Measurements from ENCODE around the gene ADGRA3. TPM values are rescaled to one million over a fixed set of nuclear protein-coding genes. Genes with fewer than 3 reads are reported as not detected.

Gene ADGRA3
- total RNA-seq, 1 donor from 2014 or later: 76.0 TPM

DNA sequence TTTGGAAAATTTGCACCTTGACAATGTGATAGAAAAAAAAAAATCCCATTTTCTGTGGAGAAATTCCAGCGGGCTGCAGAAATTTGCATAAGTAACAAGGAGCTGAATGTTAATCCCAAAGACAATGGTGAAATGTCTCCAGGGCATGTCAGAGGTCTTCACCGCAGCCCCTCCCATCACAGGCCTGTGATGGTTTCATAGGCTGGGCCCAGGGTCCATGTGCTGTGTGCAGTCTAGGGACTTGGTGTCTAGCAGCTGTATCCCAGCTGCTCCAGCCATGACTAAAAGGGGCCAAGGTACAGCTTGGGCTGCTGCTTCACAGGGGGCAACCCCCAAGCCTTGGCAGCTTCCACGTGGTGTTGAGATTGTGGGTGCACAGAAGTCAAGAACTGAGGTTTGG is 85.2 kb downstream of the ADGRA3 start:
- no peak overlapping the region for H3K4me3 Mint-ChIP-seq
- no peak for DNase-seq (ENCODE audit: low read depth, low spot score)
- H3K27me3 Mint-ChIP-seq (ENCODE audit: low read depth): no peaks in the 10 kb centered on the region
- peaks cover 24% of the 10 kb centered on the region for H3K36me3 Mint-ChIP-seq (ENCODE audit: low read depth)
- H3K9me3 Mint-ChIP-seq: peaks cover 3% of the 10 kb centered on the region
- TF ChIP-seq, protein P1, sequence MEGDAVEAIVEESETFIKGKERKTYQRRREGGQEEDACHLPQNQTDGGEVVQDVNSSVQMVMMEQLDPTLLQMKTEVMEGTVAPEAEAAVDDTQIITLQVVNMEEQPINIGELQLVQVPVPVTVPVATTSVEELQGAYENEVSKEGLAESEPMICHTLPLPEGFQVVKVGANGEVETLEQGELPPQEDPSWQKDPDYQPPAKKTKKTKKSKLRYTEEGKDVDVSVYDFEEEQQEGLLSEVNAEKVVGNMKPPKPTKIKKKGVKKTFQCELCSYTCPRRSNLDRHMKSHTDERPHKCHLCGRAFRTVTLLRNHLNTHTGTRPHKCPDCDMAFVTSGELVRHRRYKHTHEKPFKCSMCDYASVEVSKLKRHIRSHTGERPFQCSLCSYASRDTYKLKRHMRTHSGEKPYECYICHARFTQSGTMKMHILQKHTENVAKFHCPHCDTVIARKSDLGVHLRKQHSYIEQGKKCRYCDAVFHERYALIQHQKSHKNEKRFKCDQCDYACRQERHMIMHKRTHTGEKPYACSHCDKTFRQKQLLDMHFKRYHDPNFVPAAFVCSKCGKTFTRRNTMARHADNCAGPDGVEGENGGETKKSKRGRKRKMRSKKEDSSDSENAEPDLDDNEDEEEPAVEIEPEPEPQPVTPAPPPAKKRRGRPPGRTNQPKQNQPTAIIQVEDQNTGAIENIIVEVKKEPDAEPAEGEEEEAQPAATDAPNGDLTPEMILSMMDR (conservative IDR thresholded peaks at IDR 0.05): no peak
- H3K27ac Mint-ChIP-seq (ENCODE audit: unreplicated experiment): no peak overlapping the region
- peaks cover 2% of the 10 kb centered on the region for H3K4me1 Mint-ChIP-seq

GRCh38 chr4:22428441-22428840 is 87.4 kb downstream of the ADGRA3 start:
- Mint-ChIP-seq H3K27me3 (ENCODE audit: low read depth) (no peaks in the 10 kb centered on the region), H3K36me3 (ENCODE audit: low read depth) (peaks cover 22% of the 10 kb centered on the region), H3K4me1 (no peaks in the 10 kb centered on the region), H3K27ac (ENCODE audit: unreplicated experiment) (no peak overlapping the region), H3K4me3 (no peak overlapping the region), H3K9me3 (peaks cover 3% of the 10 kb centered on the region)
- TF ChIP-seq, protein P1 (conservative IDR thresholded peaks at IDR 0.05): no peak
- no peak for DNase-seq (ENCODE audit: low read depth, low spot score)

- Mint-ChIP-seq H3K27me3 (ENCODE audit: low read depth) (no peaks in the 10 kb centered on the region), H3K9me3 (peaks cover 3% of the 10 kb centered on the region), H3K36me3 (ENCODE audit: low read depth) (peaks cover 22% of the 10 kb centered on the region), H3K4me3 (no peak overlapping the region), H3K4me1 (no peaks in the 10 kb centered on the region), H3K27ac (ENCODE audit: unreplicated experiment) (no peak overlapping the region)
- TF ChIP-seq, protein P1 (conservative IDR thresholded peaks at IDR 0.05): no peak
- no peak for DNase-seq (ENCODE audit: low read depth, low spot score)
Measured at GRCh38 chr4:22427675-22428074, 88.2 kb downstream of the ADGRA3 start.

DNA sequence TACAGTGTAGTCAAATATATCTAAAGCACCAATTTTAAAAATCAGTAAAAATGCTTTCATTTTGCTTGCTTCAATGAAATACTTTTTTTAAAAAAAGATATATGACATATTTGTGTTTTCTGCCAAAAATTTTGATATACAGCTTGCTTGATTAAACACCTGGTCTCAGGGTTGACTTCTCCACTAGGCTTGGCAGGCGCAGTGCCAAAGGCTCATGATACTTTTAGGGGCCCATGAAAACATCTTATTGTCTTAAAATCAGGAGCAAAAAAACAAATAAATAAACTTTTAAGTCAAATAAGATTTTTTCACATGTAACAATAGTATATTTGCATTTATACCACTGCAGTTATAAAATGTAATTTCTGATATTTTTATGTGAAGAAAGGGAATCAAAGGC is 95.6 kb downstream of the ADGRA3 start:
- peaks cover 22% of the 10 kb centered on the region for H3K36me3 Mint-ChIP-seq (ENCODE audit: low read depth)
- no peaks in the 10 kb centered on the region for H3K27me3 Mint-ChIP-seq (ENCODE audit: low read depth)
- TF ChIP-seq, protein P1 (conservative IDR thresholded peaks at IDR 0.05): no peak
- H3K4me1 Mint-ChIP-seq: no peaks in the 10 kb centered on the region
- DNase-seq (ENCODE audit: low read depth, low spot score): no peak
- no peak overlapping the region for H3K27ac Mint-ChIP-seq (ENCODE audit: unreplicated experiment)
- H3K4me3 Mint-ChIP-seq: no peak overlapping the region
- no peaks in the 10 kb centered on the region for H3K9me3 Mint-ChIP-seq

- DNase-seq (ENCODE audit: low read depth, low spot score): no peak
- H3K4me3 Mint-ChIP-seq: no peak overlapping the region
- H3K4me1 Mint-ChIP-seq: no peaks in the 10 kb centered on the region
- TF ChIP-seq, protein P1 (conservative IDR thresholded peaks at IDR 0.05): no peak
- H3K27me3 Mint-ChIP-seq (ENCODE audit: low read depth): no peaks in the 10 kb centered on the region
- no peak overlapping the region for H3K27ac Mint-ChIP-seq (ENCODE audit: unreplicated experiment)
- peaks cover 21% of the 10 kb centered on the region for H3K36me3 Mint-ChIP-seq (ENCODE audit: low read depth)
- H3K9me3 Mint-ChIP-seq: no peaks in the 10 kb centered on the region
Measured at GRCh38 chr4:22417408-22417807, 98.5 kb downstream of the ADGRA3 start.

DNA sequence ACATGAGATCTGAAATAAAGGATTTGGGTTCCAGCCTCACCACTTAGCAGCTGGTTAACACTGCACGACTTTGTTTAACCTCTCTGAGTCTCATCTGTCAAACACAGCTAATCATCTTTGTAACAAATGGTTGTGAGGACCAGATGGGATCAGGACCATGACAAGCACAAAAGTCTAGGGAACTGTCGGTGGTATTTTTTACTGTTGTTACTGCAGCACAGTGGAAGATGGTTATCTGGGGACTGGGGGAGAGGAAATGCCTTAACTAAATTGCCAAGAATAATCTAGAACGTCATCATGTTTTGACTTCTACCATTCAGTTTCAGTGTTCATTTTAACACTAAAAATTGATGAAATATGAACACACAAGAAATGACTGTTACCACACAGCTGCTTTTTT is 99.5 kb downstream of the ADGRA3 start:
- Mint-ChIP-seq H3K4me3 (no peak overlapping the region), H3K27me3 (ENCODE audit: low read depth) (no peaks in the 10 kb centered on the region), H3K9me3 (no peaks in the 10 kb centered on the region), H3K4me1 (no peaks in the 10 kb centered on the region), H3K27ac (ENCODE audit: unreplicated experiment) (no peak overlapping the region), H3K36me3 (ENCODE audit: low read depth) (peaks cover 21% of the 10 kb centered on the region)
- TF ChIP-seq, protein P1 (conservative IDR thresholded peaks at IDR 0.05): no peak
- no peak for DNase-seq (ENCODE audit: low read depth, low spot score)

Data from neural crest cell (in vitro differentiated cells).